Caco-2 (cell line): ENCODE measurements around the gene SMAGP. TPM values are rescaled to one million over a fixed set of nuclear protein-coding genes. Genes with fewer than 3 reads are reported as not detected.
"Not testable (repeated sequence)": the region's sequence is repeated elsewhere in the genome, so short reads cannot be mapped to it uniquely, and the experiment has no call there.

Experiments used
- BruUV-seq: library from RNA; stranded (reverse); fragments of 400-500 nt; replicated peaks from 2 replicates; lab custom pipeline; 2021; lab: Mats Ljungman, UMichigan
- CTCF ChIA-PET: fragments of 300-600 bp; sonication (Branson Sonifier 250); formaldehyde crosslinking; loops from one replicate; lab custom pipeline; 2022; ENCODE audit warnings: antibody characterized with exemption; lab: Charles Lee
- POLR2A ChIA-PET: fragments of 300-600 bp; sonication (Branson Sonifier 250); formaldehyde crosslinking; loops from one replicate; lab custom pipeline; 2022; ENCODE audit warnings: antibody characterized with exemption; lab: Charles Lee
- DNase-seq, 2 experiments: peaks; one replicate each; pipeline versions ENCODE4 v3.0.0 to v3.0.0-alpha.2; 2020 to 2022
- H3K27me3 ChIP-seq: replicated peaks from 2 replicates; pipeline ENCODE4 v1.6.0; 2011; ENCODE audit warnings: low read length; ENCODE audit not compliant: control insufficient read depth, insufficient read depth
- H3K36me3 ChIP-seq: 2 replicates; pipeline ENCODE4 v1.5.1; 2011; ENCODE audit warnings: low read length; ENCODE audit not compliant: control insufficient read depth, insufficient read depth
- H3K4me1 ChIP-seq: fragments of 250-450 bp; sonication (Bioruptor Pico); 2 replicates; pipeline ENCODE4 v1.5.1; 2020; ENCODE audit warnings: mild to moderate bottlenecking
- H3K4me3 ChIP-seq: 2 replicates; pipeline ENCODE4 v1.5.1; 2011; ENCODE audit warnings: low read depth, mild to moderate bottlenecking, control low read depth, low read length
- H3K9me3 ChIP-seq: fragments of 250-450 bp; sonication (Bioruptor Pico); 2 replicates; pipeline ENCODE4 v1.5.1; 2020; ENCODE audit warnings: mild to moderate bottlenecking, moderate library complexity
- H3K27ac Mint-ChIP-seq: one replicate; pipeline ENCODE4 v1.8.0; 2022; ENCODE audit warnings: mixed read lengths; ENCODE audit not compliant: unreplicated experiment
- H3K27me3 Mint-ChIP-seq: one replicate; pipeline ENCODE4 v1.8.0; 2022; ENCODE audit warnings: mixed read lengths; ENCODE audit not compliant: insufficient read depth, unreplicated experiment
- H3K36me3 Mint-ChIP-seq: one replicate; pipeline ENCODE4 v1.8.0; 2022; ENCODE audit warnings: mild to moderate bottlenecking, mixed read lengths; ENCODE audit not compliant: insufficient read depth, unreplicated experiment
- H3K4me1 Mint-ChIP-seq: one replicate; pipeline ENCODE4 v1.8.0; 2022; ENCODE audit warnings: low read depth, mixed read lengths; ENCODE audit not compliant: unreplicated experiment
- H3K4me3 Mint-ChIP-seq: one replicate; pipeline ENCODE4 v1.8.0; 2022; ENCODE audit warnings: mild to moderate bottlenecking, moderate library complexity, mixed read lengths; ENCODE audit not compliant: unreplicated experiment
- H3K9me3 Mint-ChIP-seq: one replicate; pipeline ENCODE4 v1.8.0; 2022; ENCODE audit warnings: mixed read lengths; ENCODE audit not compliant: unreplicated experiment
- intact Hi-C: fragments of 100-400 bp; cut with micrococcal nuclease; formaldehyde crosslinking; loops from one replicate; pipeline ENCODE4 v1.10.0; 2022; ENCODE audit not compliant: unreplicated experiment
- total RNA-seq: library from RNA; stranded (reverse); gene quantifications from 2 replicates; pipeline ENCODE4 v1.2.3, GENCODE V29; 2022
- TF ChIP-seq, protein P1 (sequence below), 2 experiments: fragments of 200-600 bp in 1 of 2; IDR thresholded peaks; 1 replicate in 1 of 2; 2 replicates in 1 of 2; pipeline versions ENCODE4 v1.5.1 to v1.8.0; 2011 to 2022; ENCODE audit warnings: antibody characterized with exemption in 1 of 2, control low read depth in 1 of 2, inconsistent platforms in 1 of 2, low read depth in 1 of 2, low read length in 1 of 2, mild to moderate bottlenecking in 1 of 2, moderate library complexity in 1 of 2; ENCODE audit not compliant: insufficient read depth in 1 of 2, severe bottlenecking in 1 of 2, unreplicated experiment in 1 of 2

SMAGP gene
- total RNA-seq, 1 experiment from 2014 or later = 108 TPM

DNA sequence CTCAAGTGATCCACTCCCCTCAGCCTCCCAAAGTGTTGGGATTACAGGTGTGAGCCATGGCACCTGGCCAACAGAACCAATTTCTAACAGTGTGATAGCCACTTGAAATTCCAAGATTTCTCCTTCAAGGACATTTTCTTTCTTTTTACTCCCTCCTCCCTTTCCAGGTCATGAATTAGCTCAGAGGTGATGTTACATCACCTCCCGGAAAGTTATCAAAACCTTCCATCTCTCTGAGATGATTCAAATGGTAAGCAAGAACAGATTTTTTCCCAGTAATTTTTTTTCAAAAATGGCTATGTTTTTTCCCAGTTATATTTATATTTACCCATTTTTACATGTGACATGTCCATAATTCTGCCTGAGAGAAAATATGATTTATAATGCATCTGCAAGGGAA is 15.6 kb upstream of the SMAGP start:
- intact Hi-C loops = no loop called here
- Mint-ChIP-seq H3K27ac (no peak overlapping the region), H3K4me1 (peaks cover 6% of the 10 kb centered on the region), H3K27me3 (no peaks in the 10 kb centered on the region), H3K36me3 (no peaks in the 10 kb centered on the region), H3K4me3 (no peak overlapping the region), H3K9me3 (no peaks in the 10 kb centered on the region)
- Histone ChIP-seq H3K4me1 (no peaks in the 10 kb centered on the region), H3K36me3 (no peaks in the 10 kb centered on the region), H3K4me3 (no peak overlapping the region), H3K9me3 (no peaks in the 10 kb centered on the region), H3K27me3 (no peaks in the 10 kb centered on the region)
- BruUV-seq = no TSS peak
- TF ChIP-seq, protein P1, sequence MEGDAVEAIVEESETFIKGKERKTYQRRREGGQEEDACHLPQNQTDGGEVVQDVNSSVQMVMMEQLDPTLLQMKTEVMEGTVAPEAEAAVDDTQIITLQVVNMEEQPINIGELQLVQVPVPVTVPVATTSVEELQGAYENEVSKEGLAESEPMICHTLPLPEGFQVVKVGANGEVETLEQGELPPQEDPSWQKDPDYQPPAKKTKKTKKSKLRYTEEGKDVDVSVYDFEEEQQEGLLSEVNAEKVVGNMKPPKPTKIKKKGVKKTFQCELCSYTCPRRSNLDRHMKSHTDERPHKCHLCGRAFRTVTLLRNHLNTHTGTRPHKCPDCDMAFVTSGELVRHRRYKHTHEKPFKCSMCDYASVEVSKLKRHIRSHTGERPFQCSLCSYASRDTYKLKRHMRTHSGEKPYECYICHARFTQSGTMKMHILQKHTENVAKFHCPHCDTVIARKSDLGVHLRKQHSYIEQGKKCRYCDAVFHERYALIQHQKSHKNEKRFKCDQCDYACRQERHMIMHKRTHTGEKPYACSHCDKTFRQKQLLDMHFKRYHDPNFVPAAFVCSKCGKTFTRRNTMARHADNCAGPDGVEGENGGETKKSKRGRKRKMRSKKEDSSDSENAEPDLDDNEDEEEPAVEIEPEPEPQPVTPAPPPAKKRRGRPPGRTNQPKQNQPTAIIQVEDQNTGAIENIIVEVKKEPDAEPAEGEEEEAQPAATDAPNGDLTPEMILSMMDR (IDR thresholded peaks at IDR 0.05; ENCODE audit: insufficient read depth in 1 of 2, low read depth in 1 of 2, low read length in 1 of 2, severe bottlenecking in 1 of 2, unreplicated experiment in 1 of 2) = no peak
- DNase-seq = no peak
- POLR2A ChIA-PET = no interaction called here
- CTCF ChIA-PET = interaction anchor here (0.7 kb wide), 1 partner anchor 605 kb away, joined by 4 read pairs; no protein-coding TSS in a partner anchor

DNA sequence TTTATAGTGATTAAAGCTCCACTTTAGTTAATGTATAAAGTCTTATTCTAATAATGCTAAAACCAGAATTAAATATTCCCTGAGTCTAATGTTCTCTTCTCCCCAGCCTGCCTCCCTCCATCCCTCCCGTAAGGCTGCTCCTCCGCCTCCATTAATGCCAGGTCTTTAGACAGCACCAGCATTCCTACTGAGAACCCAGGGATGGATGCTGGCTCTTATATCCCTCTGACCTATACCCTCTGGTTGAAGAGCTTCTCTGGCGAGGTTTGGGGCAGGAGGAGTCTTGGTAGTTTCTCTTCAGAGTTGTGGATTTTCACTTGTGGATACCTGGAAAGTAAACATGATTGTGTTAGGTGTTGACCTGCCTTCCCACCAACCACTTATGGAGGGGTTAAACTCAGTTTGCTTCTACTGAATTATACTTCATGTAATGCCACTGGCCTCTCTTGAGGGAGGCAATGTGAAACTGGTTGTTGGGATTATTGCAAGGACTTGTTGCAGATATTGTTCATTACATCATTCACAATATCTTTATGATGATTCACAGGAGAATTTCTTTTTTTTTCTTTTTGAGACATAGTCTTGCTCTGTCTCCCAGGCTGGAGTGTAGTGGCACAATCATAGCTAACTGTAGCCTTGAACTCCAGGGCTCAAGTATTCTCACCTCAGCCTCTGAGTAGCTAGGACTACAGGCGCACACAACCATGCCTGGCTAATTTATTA is 11.1 kb upstream of the SMAGP start:
- CTCF ChIA-PET = no interaction called here
- Mint-ChIP-seq H3K9me3 (no peaks in the 10 kb centered on the region), H3K36me3 (no peaks in the 10 kb centered on the region), H3K27me3 (no peaks in the 10 kb centered on the region), H3K4me3 (no peak overlapping the region), H3K27ac (no peak overlapping the region), H3K4me1 (peaks cover 6% of the 10 kb centered on the region)
- BruUV-seq = no TSS peak
- Histone ChIP-seq H3K36me3 (no peaks in the 10 kb centered on the region), H3K4me1 (no peaks in the 10 kb centered on the region), H3K9me3 (no peaks in the 10 kb centered on the region), H3K27me3 (no peaks in the 10 kb centered on the region), H3K4me3 (no peak overlapping the region)
- TF ChIP-seq, protein P1 (IDR thresholded peaks at IDR 0.05; ENCODE audit: insufficient read depth in 1 of 2, low read depth in 1 of 2, low read length in 1 of 2, severe bottlenecking in 1 of 2, unreplicated experiment in 1 of 2) = no peak
- intact Hi-C loops = no loop called here
- DNase-seq = no peak
- POLR2A ChIA-PET = no interaction called here

DNA sequence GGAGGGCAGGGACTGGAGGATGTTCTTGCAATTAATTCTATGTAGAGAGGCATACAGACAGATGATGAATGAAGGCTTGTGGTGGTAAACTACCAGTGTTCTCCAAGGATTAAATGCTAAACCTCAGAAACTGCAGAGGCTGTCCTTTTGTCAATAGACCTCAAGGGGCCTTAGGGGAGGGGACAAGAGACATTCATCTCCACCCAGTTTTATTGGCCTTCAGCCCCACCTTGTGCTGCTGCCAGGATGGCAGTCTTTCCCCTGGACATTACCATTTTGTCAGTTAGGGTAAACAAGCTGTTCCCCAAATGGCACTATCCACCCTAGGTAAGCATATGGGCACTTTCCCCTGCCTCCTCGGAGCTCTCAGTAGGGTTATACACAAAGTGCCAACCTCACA is 4.9 kb upstream of the SMAGP start:
- ChIA-PET POLR2A (interaction anchor here (0.5 kb wide), 1 partner anchor 37 kb away, joined by 4 read pairs; the partner anchor contains the start of gene DAZAP2), CTCF (interaction anchor here (0.6 to 1.7 kb wide), 2 partner anchors 66 to 119 kb away, joined by 4 to 6 read pairs; no protein-coding TSS in a partner anchor)
- peaks cover 12% of the 10 kb centered on the region for H3K36me3 Mint-ChIP-seq
- BruUV-seq = no TSS peak
- peaks cover 9% of the 10 kb centered on the region for H3K4me1 Mint-ChIP-seq
- no peaks in the 10 kb centered on the region for H3K36me3 ChIP-seq
- DNase-seq = peak in 1 of 2 experiments; percentile 36
- no peaks in the 10 kb centered on the region for H3K27me3 Mint-ChIP-seq
- no peaks in the 10 kb centered on the region for H3K9me3 Mint-ChIP-seq
- H3K27ac Mint-ChIP-seq = no peak overlapping the region
- H3K4me3 Mint-ChIP-seq = no peak overlapping the region
- H3K4me3 ChIP-seq = no peak overlapping the region
- H3K27me3 ChIP-seq = no peaks in the 10 kb centered on the region
- intact Hi-C loops = no loop called here
- H3K9me3 ChIP-seq = no peaks in the 10 kb centered on the region
- H3K4me1 ChIP-seq = peaks cover 15% of the 10 kb centered on the region
- TF ChIP-seq, protein P1 (IDR thresholded peaks at IDR 0.05; ENCODE audit: insufficient read depth in 1 of 2, low read depth in 1 of 2, low read length in 1 of 2, severe bottlenecking in 1 of 2, unreplicated experiment in 1 of 2) = no peak

DNA sequence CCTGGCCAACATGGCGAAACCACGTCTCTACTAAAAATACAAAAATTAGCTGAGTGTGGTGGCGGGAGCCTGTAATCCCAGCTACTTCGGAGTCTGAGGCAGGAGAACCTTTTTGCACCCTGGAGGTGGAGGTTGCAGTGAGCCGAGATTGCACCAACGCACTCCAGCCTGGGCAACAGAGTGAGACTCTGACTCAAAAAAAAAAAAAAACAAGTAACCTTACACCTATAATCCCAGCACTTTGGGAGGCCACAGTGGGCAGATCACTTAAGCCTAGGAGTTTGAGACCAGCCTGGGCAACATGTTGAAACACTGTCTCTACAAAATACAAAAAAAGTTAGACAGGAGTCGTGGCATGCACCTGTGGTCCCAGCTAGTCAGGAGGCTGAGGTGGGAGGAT is 2.6 kb upstream of the SMAGP start:
- H3K4me3 ChIP-seq, H3K27ac Mint-ChIP-seq, H3K9me3 ChIP-seq, H3K27me3 Mint-ChIP-seq, H3K4me3 Mint-ChIP-seq, BruUV-seq, H3K27me3 ChIP-seq, intact Hi-C loops, H3K9me3 Mint-ChIP-seq, H3K36me3 ChIP-seq, DNase-seq, POLR2A ChIA-PET: not testable (repeated sequence)
- Mint-ChIP-seq H3K4me1 (peaks cover 10% of the 10 kb centered on the region), H3K36me3 (peaks cover 26% of the 10 kb centered on the region)
- H3K4me1 ChIP-seq = peaks cover 20% of the 10 kb centered on the region
- CTCF ChIA-PET = interaction anchor here (0.7 kb wide), 1 partner anchor 68 kb away, joined by 3 read pairs; no protein-coding TSS in a partner anchor
